Measurements from ENCODE around the gene C1QB. TPM values are rescaled to one million over a fixed set of nuclear protein-coding genes. Genes with fewer than 3 reads are reported as not detected.
A peak's percentile ranks its signal among the peaks of the same experiment; 100 is the strongest.

Gene C1QB
- total and polyA plus RNA-seq, 4 donors, result 93.9 to 335 (median 143) TPM

DNA sequence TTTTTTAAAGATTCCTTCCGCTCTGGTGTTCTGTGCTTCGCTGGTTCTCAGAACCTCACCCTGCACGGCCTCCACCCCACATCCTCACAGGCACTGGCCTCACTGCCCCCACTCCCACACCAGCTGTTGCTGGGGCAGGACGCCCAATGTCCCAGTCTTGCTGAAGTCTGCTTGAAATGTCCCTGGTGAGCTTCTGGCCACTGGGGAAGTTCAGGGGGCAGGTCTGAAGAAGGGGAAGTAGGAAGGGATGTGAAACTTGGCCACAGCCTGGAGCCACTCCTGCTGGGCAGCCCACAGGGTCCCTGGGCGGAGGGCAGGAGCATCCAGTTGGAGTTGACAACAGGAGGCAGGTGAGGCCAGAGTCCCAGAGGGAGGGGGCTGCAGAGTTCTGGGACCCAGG, 16.7 kb upstream of the C1QB start, which contains the start of gene C1QA:
TSS of gene C1QA (plus strand) at position 276 of the 400 bp plus-strand sequence. CDS start 989 bp downstream, outside the sequence.
- no peaks in the 10 kb centered on the region for H3K4me1 ChIP-seq (ENCODE audit: control insufficient read depth in 4 of 4, insufficient read depth in 4 of 4, low read length in 3 of 4)
- WGBS, result 55% methylated on average over 5 of the region's 5 CpGs
- DNase-seq (ENCODE audit: low spot score), result no peak
- no peak for TF ChIP-seq FOXA2 (IDR thresholded peaks at IDR 0.05)
- TF ChIP-seq RAD21 (IDR thresholded peaks at IDR 0.05), result no peak
- TF ChIP-seq SP1 (IDR thresholded peaks at IDR 0.05), result no peak
- no peak for TF ChIP-seq HNF4G (IDR thresholded peaks at IDR 0.05)
- no peak for TF ChIP-seq JUND (IDR thresholded peaks at IDR 0.05)
- no peak for TF ChIP-seq ATF3 (IDR thresholded peaks at IDR 0.05)
- no peak for TF ChIP-seq MAX (IDR thresholded peaks at IDR 0.05)
- TF ChIP-seq, protein P1, sequence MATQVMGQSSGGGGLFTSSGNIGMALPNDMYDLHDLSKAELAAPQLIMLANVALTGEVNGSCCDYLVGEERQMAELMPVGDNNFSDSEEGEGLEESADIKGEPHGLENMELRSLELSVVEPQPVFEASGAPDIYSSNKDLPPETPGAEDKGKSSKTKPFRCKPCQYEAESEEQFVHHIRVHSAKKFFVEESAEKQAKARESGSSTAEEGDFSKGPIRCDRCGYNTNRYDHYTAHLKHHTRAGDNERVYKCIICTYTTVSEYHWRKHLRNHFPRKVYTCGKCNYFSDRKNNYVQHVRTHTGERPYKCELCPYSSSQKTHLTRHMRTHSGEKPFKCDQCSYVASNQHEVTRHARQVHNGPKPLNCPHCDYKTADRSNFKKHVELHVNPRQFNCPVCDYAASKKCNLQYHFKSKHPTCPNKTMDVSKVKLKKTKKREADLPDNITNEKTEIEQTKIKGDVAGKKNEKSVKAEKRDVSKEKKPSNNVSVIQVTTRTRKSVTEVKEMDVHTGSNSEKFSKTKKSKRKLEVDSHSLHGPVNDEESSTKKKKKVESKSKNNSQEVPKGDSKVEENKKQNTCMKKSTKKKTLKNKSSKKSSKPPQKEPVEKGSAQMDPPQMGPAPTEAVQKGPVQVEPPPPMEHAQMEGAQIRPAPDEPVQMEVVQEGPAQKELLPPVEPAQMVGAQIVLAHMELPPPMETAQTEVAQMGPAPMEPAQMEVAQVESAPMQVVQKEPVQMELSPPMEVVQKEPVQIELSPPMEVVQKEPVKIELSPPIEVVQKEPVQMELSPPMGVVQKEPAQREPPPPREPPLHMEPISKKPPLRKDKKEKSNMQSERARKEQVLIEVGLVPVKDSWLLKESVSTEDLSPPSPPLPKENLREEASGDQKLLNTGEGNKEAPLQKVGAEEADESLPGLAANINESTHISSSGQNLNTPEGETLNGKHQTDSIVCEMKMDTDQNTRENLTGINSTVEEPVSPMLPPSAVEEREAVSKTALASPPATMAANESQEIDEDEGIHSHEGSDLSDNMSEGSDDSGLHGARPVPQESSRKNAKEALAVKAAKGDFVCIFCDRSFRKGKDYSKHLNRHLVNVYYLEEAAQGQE (IDR thresholded peaks at IDR 0.05), result no peak
- no peak for TF ChIP-seq TAF1 (conservative IDR thresholded peaks at IDR 0.05)
- no peak for TF ChIP-seq GABPA (IDR thresholded peaks at IDR 0.05 in 1 of 2, conservative IDR thresholded peaks at IDR 0.05 in 1 of 2)
- no peak for TF ChIP-seq FOXA1 (IDR thresholded peaks at IDR 0.05)
- no peak for TF ChIP-seq NR2F2 (IDR thresholded peaks at IDR 0.05)
- TF ChIP-seq ZBTB33 (IDR thresholded peaks at IDR 0.05), result no peak
- TF ChIP-seq YY1 (IDR thresholded peaks at IDR 0.05), result no peak
- TF ChIP-seq, protein P2, sequence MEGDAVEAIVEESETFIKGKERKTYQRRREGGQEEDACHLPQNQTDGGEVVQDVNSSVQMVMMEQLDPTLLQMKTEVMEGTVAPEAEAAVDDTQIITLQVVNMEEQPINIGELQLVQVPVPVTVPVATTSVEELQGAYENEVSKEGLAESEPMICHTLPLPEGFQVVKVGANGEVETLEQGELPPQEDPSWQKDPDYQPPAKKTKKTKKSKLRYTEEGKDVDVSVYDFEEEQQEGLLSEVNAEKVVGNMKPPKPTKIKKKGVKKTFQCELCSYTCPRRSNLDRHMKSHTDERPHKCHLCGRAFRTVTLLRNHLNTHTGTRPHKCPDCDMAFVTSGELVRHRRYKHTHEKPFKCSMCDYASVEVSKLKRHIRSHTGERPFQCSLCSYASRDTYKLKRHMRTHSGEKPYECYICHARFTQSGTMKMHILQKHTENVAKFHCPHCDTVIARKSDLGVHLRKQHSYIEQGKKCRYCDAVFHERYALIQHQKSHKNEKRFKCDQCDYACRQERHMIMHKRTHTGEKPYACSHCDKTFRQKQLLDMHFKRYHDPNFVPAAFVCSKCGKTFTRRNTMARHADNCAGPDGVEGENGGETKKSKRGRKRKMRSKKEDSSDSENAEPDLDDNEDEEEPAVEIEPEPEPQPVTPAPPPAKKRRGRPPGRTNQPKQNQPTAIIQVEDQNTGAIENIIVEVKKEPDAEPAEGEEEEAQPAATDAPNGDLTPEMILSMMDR (IDR thresholded peaks at IDR 0.05; ENCODE audit: low read depth, low read length, missing input control), result no peak
- TF ChIP-seq HNF4A (conservative IDR thresholded peaks at IDR 0.05), result no peak
- TF ChIP-seq RXRA (IDR thresholded peaks at IDR 0.05), result no peak
- no peak within 1 kb of the TSS for H3K9ac ChIP-seq (ENCODE audit: low read depth in 1 of 2, low read length in 2 of 2)
- no peak within 1 kb of the TSS for H3K27ac ChIP-seq (ENCODE audit: low read depth in 1 of 2, low read length in 2 of 2)
- peak within 1 kb of the TSS in 1 of 3 donors; percentile 20 for H3K4me3 ChIP-seq (ENCODE audit: low read depth in 1 of 3, low read length in 3 of 3)
- no peaks in the 10 kb centered on the region for H3K9me3 ChIP-seq (ENCODE audit: control insufficient read depth in 4 of 4, low read length in 3 of 4)
- H3K36me3 ChIP-seq (ENCODE audit: control insufficient read depth in 4 of 4, insufficient read depth in 3 of 4, low read depth in 1 of 4, low read length in 3 of 4), result no peaks in the 10 kb centered on the region
- no peaks in the 10 kb centered on the region for H3K27me3 ChIP-seq (ENCODE audit: control insufficient read depth in 4 of 4, insufficient read depth in 4 of 4, low read length in 3 of 4)

Data from liver (tissue), 9 donors.